PFSK-1 (cell line): Measurements from ENCODE around the gene RAB7A.

Experiments used
- FOXP2 ChIP-seq: optimal IDR thresholded peaks from 2 replicates; pipeline ENCODE3; 2011; ENCODE audit warnings: borderline replicate concordance, control low read depth, inconsistent platforms; ENCODE audit not compliant: insufficient read depth; ENCODE audit errors: extremely low read length, extremely low read depth
- POLR2AphosphoS5 ChIP-seq: IDR thresholded peaks from 2 replicates; pipeline ENCODE4 v1.6.1; 2012; ENCODE audit warnings: low read depth, mild to moderate bottlenecking, control low read depth, low read length, moderate library complexity
- REST ChIP-seq, 2 experiments: IDR thresholded peaks; 2 replicates each; pipeline versions ENCODE4 v1.6.1 to v1.8.0; 2011 to 2012; ENCODE audit warnings: low read depth in 2 of 2, low read length in 2 of 2, control low read depth in 1 of 2, inconsistent platforms in 1 of 2, mild to moderate bottlenecking in 1 of 2, moderate library complexity in 1 of 2; ENCODE audit not compliant: insufficient read depth in 1 of 2
- SIN3A ChIP-seq: IDR thresholded peaks from 2 replicates; pipeline ENCODE4 v1.6.1; 2012; ENCODE audit warnings: mild to moderate bottlenecking, low read length, moderate library complexity, borderline replicate concordance; ENCODE audit not compliant: insufficient read depth
- TAF1 ChIP-seq: IDR thresholded peaks from 2 replicates; pipeline ENCODE4 v1.6.1; 2012; ENCODE audit warnings: low read length, control low read depth, borderline replicate concordance; ENCODE audit not compliant: insufficient read depth

RAB7A gene

DNA sequence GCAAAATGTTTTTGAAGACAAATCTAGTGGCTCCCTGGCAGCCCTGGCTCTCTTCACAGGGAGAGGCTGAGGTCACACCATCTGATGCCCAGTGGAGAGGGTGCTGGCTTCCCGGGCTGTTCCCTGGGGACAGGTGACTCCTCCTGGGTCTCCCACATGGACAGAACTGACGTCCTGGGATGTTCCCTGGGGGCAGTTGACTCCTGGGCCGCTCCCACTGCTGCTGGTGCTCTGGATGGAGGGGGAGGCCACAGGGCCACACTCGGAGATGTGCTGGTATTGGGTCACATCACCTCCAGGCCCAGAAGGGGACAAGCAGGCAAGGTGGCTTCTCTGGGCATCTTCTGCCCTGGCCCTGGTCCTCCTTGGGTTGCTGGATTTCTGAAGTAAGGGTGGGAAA lies 125.6 kb downstream of the RAB7A start:
- TF ChIP-seq FOXP2 (no peak), SIN3A (no peak), REST (IDR thresholded peaks at IDR 0.05; ENCODE audit: insufficient read depth in 1 of 2, low read depth in 2 of 2, low read length in 2 of 2) (no peak), TAF1 (no peak), POLR2AphosphoS5 (no peak)

DNA sequence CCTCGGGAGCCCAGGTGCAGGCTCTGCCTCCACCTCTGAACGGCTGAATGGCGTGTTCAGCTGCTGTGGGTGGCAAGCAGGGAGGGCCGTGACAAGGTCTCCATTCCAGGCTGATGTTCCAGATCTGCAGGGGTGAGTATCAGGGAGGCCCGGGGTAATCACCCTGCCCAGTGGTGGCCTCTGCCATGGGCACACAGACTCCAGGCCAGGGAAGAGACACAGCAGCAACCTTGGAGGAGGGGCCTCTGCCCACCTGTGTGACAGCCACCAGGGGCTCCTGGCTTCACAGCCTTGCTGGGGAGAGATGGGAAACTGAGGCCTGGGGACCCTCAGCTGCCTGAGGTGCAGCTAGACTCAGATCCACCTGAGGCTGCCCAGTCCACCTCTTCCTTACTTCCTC lies 127.8 kb downstream of the RAB7A start:
- no peak for TF ChIP-seq TAF1
- no peak for TF ChIP-seq REST (IDR thresholded peaks at IDR 0.05; ENCODE audit: insufficient read depth in 1 of 2, low read depth in 2 of 2, low read length in 2 of 2)
- TF ChIP-seq FOXP2, result no peak
- no peak for TF ChIP-seq POLR2AphosphoS5
- TF ChIP-seq SIN3A, result no peak

DNA sequence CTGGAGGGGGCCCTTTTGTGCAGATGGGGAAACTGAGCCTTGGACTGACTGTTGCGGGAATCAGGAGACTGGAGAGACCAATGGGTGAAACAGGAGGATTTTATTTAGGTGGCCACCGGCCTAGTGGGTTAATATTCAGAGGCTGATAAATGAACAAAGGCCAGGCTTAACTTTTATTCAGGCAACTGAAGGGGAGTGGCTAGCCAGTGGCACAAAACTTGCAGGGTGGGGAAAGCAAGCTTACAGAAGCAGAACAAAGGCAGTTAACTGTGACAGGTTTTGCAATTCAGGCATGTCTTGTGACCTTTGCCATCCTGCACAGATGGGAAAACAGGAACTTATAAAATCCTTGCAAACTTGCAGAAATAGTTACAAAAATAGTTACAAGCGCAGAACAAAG lies 128.5 kb downstream of the RAB7A start:
- TF ChIP-seq SIN3A (no peak), POLR2AphosphoS5 (no peak), REST (IDR thresholded peaks at IDR 0.05; ENCODE audit: insufficient read depth in 1 of 2, low read depth in 2 of 2, low read length in 2 of 2) (no peak), TAF1 (no peak), FOXP2 (no peak)

GRCh38 chr3:128855569-128855968 lies 129.6 kb downstream of the RAB7A start:
- no peak for TF ChIP-seq TAF1
- no peak for TF ChIP-seq POLR2AphosphoS5

GRCh38 chr3:128858167-128858566 lies 132.2 kb downstream of the RAB7A start:
- no peak for TF ChIP-seq FOXP2
- TF ChIP-seq REST (IDR thresholded peaks at IDR 0.05; ENCODE audit: insufficient read depth in 1 of 2, low read depth in 2 of 2, low read length in 2 of 2), result no peak
- TF ChIP-seq POLR2AphosphoS5, result no peak
- no peak for TF ChIP-seq SIN3A
- no peak for TF ChIP-seq TAF1
